K562 (cell line): Measurements from ENCODE around the gene ZNF45. TPM values are rescaled to one million over a fixed set of nuclear protein-coding genes. Genes with fewer than 3 reads are reported as not detected.

Source experiments
- CBFB ChIP-seq: sonication (generic); formaldehyde crosslinking; IDR thresholded peaks from 2 replicates; pipeline ENCODE4 v1.4.0; 2020; ENCODE audit warnings: mild to moderate bottlenecking, missing genetic modification reagents
- CREM ChIP-seq: IDR thresholded peaks from 2 replicates; pipeline ENCODE4 v1.6.1; 2014; ENCODE audit warnings: antibody characterized with exemption, low read depth
- ELF2 ChIP-seq: fragments of 250-450 bp; sonication (Bioruptor Pico); IDR thresholded peaks from 2 replicates; pipeline ENCODE4 v1.5.0; 2021; ENCODE audit warnings: mild to moderate bottlenecking
- ETS2 ChIP-seq: IDR thresholded peaks from 2 replicates; pipeline ENCODE4 v1.6.1; 2016; ENCODE audit warnings: borderline replicate concordance, missing genetic modification characterization, mild to moderate bottlenecking, moderate library complexity, missing compliant biosample characterization; ENCODE audit not compliant: poor library complexity, severe bottlenecking
- ETV1 ChIP-seq: fragments of 450-650 bp; conservative IDR thresholded peaks from 2 replicates; pipeline ENCODE4 v1.6.1; 2016; ENCODE audit warnings: missing genetic modification characterization, control low read depth, low read depth, missing compliant biosample characterization
- GABPB1 ChIP-seq: sonication (generic); formaldehyde crosslinking; IDR thresholded peaks from 2 replicates; pipeline ENCODE4 v1.8.0; 2022; ENCODE audit warnings: mild to moderate bottlenecking, missing genetic modification reagents
- POLR2A ChIP-seq: fragments of 450-650 bp; conservative IDR thresholded peaks from 2 replicates; pipeline ENCODE4 v1.6.1; 2016
- SIN3A ChIP-seq, 2 experiments: fragments of 150-350 bp in 1 of 2; IDR thresholded peaks; 2 replicates each; pipeline ENCODE4 v1.6.1; 2011 to 2016; ENCODE audit warnings: borderline replicate concordance in 2 of 2, low read depth in 2 of 2, low read length in 2 of 2, mild to moderate bottlenecking in 2 of 2, moderate library complexity in 2 of 2; ENCODE audit not compliant: control insufficient read depth in 1 of 2
- SMARCA5 ChIP-seq: fragments of 450-650 bp; IDR thresholded peaks from 2 replicates; pipeline ENCODE4 v1.6.1; 2016
- SPI1 ChIP-seq: IDR thresholded peaks from 2 replicates; pipeline ENCODE4 v1.6.1; 2011; ENCODE audit warnings: low read depth, low read length, control low read depth, borderline replicate concordance
- ZBTB8A ChIP-seq: fragments of 450-650 bp; IDR thresholded peaks from 2 replicates; pipeline ENCODE4 v1.6.1; 2018; ENCODE audit warnings: mild to moderate bottlenecking, moderate library complexity; ENCODE audit not compliant: partially characterized antibody
- ZC3H8 ChIP-seq: fragments of 450-650 bp; IDR thresholded peaks from 2 replicates; pipeline ENCODE4 v1.6.1; 2017
- ZNF134 ChIP-seq: fragments of 250-450 bp; sonication (Bioruptor Pico); conservative IDR thresholded peaks from 2 replicates; pipeline ENCODE4 v1.4.0; 2020
- ZNF263 ChIP-seq: sonication (generic); formaldehyde crosslinking; IDR thresholded peaks from 2 replicates; pipeline ENCODE4 v1.8.0; 2022; ENCODE audit warnings: mild to moderate bottlenecking, missing genetic modification reagents, borderline replicate concordance
- ZNF695 ChIP-seq: fragments of 450-650 bp; formaldehyde crosslinking; IDR thresholded peaks from 2 replicates; pipeline ENCODE4 v1.4.0; 2020; ENCODE audit warnings: mild to moderate bottlenecking, moderate library complexity
- polyA plus RNA-seq, 8 experiments: library from polyadenylated mRNA; depleted of rRNA in 4 of 8; stranded (reverse) in 5 of 8; unstranded in 3 of 8; fragments of >200 nt; fragmentation: Nextera tagmentation in 2 of 8; fragmentation: Illumina TruSeq in 1 of 8; extraction: Ambion mirVana in 2 of 8; extraction: Trizol in 1 of 8; gene quantifications; 2 replicates each; pipeline versions ENCODE4 v1.2.1 to v1.2.3, GENCODE V29; 2011 to 2014; ENCODE audit warnings: inconsistent platforms in 1 of 8, missing spikeins in 1 of 8
- total RNA-seq, 7 experiments: library from RNA; depleted of rRNA in 6 of 7; stranded (reverse); fragments of >200 nt in 6 of 7; fragmentation: Illumina TruSeq in 2 of 7; extraction: Trizol in 2 of 7; gene quantifications; 2 replicates each; pipeline versions ENCODE4 v1.2.1 to v1.2.3, GENCODE V29; 2011 to 2021; ENCODE audit warnings: low replicate concordance in 1 of 7
- TF ChIP-seq, protein P1 (sequence below): conservative IDR thresholded peaks from 2 replicates; pipeline ENCODE4 v1.6.1; 2011; ENCODE audit warnings: low read depth, mild to moderate bottlenecking, low read length; ENCODE audit not compliant: control insufficient read depth
- TF ChIP-seq, protein P2 (sequence below): sonication (generic); formaldehyde crosslinking; IDR thresholded peaks from 2 replicates; pipeline ENCODE4 v1.9.0; 2022; ENCODE audit warnings: mild to moderate bottlenecking, missing genetic modification reagents
- TF ChIP-seq, protein P3 (sequence below): fragments of 450-650 bp; formaldehyde crosslinking; IDR thresholded peaks from 2 replicates; pipeline ENCODE4 v1.4.0; 2020; ENCODE audit warnings: mild to moderate bottlenecking, moderate library complexity
- TF ChIP-seq, protein P4 (sequence below), 2 experiments: fragments of 450-650 bp in 1 of 2; IDR thresholded peaks; 2 replicates each; pipeline ENCODE4 v1.6.1; 2011 to 2017; ENCODE audit warnings: low read depth in 2 of 2, antibody characterized with exemption in 1 of 2, borderline replicate concordance in 1 of 2, low read length in 1 of 2, mild to moderate bottlenecking in 1 of 2, mixed read lengths in 1 of 2; ENCODE audit not compliant: control insufficient read depth in 1 of 2
- TF ChIP-seq, protein P5 (sequence below): sonication (generic); formaldehyde crosslinking; IDR thresholded peaks from 2 replicates; pipeline ENCODE4 v1.8.1; 2023; ENCODE audit warnings: mild to moderate bottlenecking, missing genetic modification reagents

Gene ZNF45
- total and polyA plus RNA-seq, 9 of the 15 experiments (the other 6 are each of a cell fraction or from before 2014, with no cell fraction given) = 2.6 to 10.6 (median 9.4) TPM

DNA sequence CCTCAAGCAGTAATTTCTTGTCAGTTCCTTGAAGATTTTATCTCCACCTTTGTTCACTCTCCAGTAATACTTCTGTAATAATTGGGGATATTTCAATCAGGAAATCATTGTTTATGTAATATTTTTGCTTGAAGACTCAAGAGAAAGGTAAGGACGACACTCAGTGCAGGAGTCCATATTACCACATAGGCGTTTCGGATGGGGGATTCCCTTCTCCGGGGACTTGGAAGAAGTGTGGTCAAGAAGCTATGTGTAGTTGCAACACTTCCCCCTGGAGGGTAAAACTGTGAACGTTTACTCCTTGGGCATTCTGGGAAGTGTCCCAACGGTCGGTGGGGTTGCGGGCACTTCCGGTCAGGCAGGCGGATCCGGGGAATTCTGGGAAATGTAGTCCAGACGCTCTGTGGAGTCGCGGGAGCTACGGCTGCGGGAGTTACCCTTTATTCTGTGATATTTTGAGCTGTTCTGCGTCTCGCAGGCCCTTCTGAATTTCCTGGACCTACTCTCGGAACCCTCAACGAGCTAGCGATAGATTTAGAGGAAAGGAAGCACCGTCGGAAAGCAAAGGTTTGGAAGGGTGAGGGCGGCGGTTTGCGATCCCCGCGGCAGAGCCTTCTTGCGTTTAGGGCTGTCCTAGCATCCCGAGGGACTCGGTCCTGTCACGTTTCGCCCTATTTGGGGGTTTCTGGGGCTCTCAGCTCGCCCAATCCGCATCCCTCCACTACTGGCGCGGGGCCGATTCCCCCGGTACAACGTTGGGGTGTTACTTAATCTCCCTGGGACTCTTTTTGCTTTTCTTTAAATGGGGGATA lies 16.0 kb upstream of the ZNF45 start, which contains the start of gene ZNF221 (continued):
- TF ChIP-seq, protein P1, sequence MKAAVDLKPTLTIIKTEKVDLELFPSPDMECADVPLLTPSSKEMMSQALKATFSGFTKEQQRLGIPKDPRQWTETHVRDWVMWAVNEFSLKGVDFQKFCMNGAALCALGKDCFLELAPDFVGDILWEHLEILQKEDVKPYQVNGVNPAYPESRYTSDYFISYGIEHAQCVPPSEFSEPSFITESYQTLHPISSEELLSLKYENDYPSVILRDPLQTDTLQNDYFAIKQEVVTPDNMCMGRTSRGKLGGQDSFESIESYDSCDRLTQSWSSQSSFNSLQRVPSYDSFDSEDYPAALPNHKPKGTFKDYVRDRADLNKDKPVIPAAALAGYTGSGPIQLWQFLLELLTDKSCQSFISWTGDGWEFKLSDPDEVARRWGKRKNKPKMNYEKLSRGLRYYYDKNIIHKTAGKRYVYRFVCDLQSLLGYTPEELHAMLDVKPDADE = peak; percentile 86
- TF ChIP-seq, protein P2, sequence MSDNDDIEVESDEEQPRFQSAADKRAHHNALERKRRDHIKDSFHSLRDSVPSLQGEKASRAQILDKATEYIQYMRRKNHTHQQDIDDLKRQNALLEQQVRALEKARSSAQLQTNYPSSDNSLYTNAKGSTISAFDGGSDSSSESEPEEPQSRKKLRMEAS = no peak
- TF ChIP-seq, protein P3, sequence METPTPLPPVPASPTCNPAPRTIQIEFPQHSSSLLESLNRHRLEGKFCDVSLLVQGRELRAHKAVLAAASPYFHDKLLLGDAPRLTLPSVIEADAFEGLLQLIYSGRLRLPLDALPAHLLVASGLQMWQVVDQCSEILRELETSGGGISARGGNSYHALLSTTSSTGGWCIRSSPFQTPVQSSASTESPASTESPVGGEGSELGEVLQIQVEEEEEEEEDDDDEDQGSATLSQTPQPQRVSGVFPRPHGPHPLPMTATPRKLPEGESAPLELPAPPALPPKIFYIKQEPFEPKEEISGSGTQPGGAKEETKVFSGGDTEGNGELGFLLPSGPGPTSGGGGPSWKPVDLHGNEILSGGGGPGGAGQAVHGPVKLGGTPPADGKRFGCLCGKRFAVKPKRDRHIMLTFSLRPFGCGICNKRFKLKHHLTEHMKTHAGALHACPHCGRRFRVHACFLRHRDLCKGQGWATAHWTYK (CRISPR knock-in tag) = no peak
- no peak for TF ChIP-seq ELF2 (CRISPR knock-in tag)
- TF ChIP-seq, protein P4, sequence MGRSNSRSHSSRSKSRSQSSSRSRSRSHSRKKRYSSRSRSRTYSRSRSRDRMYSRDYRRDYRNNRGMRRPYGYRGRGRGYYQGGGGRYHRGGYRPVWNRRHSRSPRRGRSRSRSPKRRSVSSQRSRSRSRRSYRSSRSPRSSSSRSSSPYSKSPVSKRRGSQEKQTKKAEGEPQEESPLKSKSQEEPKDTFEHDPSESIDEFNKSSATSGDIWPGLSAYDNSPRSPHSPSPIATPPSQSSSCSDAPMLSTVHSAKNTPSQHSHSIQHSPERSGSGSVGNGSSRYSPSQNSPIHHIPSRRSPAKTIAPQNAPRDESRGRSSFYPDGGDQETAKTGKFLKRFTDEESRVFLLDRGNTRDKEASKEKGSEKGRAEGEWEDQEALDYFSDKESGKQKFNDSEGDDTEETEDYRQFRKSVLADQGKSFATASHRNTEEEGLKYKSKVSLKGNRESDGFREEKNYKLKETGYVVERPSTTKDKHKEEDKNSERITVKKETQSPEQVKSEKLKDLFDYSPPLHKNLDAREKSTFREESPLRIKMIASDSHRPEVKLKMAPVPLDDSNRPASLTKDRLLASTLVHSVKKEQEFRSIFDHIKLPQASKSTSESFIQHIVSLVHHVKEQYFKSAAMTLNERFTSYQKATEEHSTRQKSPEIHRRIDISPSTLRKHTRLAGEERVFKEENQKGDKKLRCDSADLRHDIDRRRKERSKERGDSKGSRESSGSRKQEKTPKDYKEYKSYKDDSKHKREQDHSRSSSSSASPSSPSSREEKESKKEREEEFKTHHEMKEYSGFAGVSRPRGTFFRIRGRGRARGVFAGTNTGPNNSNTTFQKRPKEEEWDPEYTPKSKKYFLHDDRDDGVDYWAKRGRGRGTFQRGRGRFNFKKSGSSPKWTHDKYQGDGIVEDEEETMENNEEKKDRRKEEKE (IDR thresholded peaks at IDR 0.05; ENCODE audit: borderline replicate concordance in 1 of 2, control insufficient read depth in 1 of 2, low read depth in 2 of 2, low read length in 1 of 2) = peak in 1 of 2 experiments; percentile 59; a peak in 1 of 4 replicates
- TF ChIP-seq CREM = peak; percentile 79
- no peak for TF ChIP-seq SMARCA5
- no peak for TF ChIP-seq ZBTB8A
- TF ChIP-seq ETV1 (tag) = peak; percentile 95
- no peak for TF ChIP-seq CBFB
- peak; percentile 95 for TF ChIP-seq GABPB1 (CRISPR knock-in tag)
- TF ChIP-seq ZNF263 (CRISPR knock-in tag) = no peak
- TF ChIP-seq SPI1 = peak; percentile 70; the same call in 1 of the 2 replicates
- no peak for TF ChIP-seq ZNF134 (CRISPR knock-in tag)
- TF ChIP-seq SIN3A (IDR thresholded peaks at IDR 0.05; ENCODE audit: borderline replicate concordance in 2 of 2, control insufficient read depth in 1 of 2, low read depth in 2 of 2, low read length in 2 of 2) = 0 out of 4 replicates have a peak, but pooled peaks of 1 of the 2 experiments have one; percentile 31
- TF ChIP-seq, protein P5, sequence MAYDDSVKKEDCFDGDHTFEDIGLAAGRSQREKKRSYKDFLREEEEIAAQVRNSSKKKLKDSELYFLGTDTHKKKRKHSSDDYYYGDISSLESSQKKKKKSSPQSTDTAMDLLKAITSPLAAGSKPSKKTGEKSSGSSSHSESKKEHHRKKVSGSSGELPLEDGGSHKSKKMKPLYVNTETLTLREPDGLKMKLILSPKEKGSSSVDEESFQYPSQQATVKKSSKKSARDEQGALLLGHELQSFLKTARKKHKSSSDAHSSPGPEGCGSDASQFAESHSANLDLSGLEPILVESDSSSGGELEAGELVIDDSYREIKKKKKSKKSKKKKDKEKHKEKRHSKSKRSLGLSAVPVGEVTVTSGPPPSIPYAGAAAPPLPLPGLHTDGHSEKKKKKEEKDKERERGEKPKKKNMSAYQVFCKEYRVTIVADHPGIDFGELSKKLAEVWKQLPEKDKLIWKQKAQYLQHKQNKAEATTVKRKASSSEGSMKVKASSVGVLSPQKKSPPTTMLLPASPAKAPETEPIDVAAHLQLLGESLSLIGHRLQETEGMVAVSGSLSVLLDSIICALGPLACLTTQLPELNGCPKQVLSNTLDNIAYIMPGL (CRISPR knock-in tag) = no peak
- no peak for TF ChIP-seq ZNF695
- no peak for TF ChIP-seq ZC3H8
- TF ChIP-seq POLR2A = peak; percentile 43; the same call in 1 of the 2 replicates
- TF ChIP-seq ETS2 (tag) = no peak
